NOMO-1 treated with DMSO at 0.1 percent for 48 hours (cell line): ENCODE results near the gene NPTN.
A peak's percentile ranks its signal among the peaks of the same experiment; 100 is the strongest.
"Not testable (repeated sequence)": the region's sequence is repeated elsewhere in the genome, so short reads cannot be mapped to it uniquely, and the experiment has no call there.

Experiments used
- DNase-seq: peaks from one replicate; lab custom pipeline; 2025; ENCODE audit not compliant: unreplicated experiment; lab: John Stamatoyannopoulos, UW

Gene NPTN

GRCh38 chr15:73573572-73573971, 59.6 kb downstream of the NPTN start:
- DNase-seq = no peak

GRCh38 chr15:73573037-73573436, 60.2 kb downstream of the NPTN start:
- no peak for DNase-seq

- no peak for DNase-seq
These were observed 60.9 kb downstream of the NPTN start for GRCh38 chr15:73572296-73572695.

GRCh38 chr15:73571346-73571745, 61.8 kb downstream of the NPTN start:
- no peak for DNase-seq

GRCh38 chr15:73570355-73571032, 62.7 kb downstream of the NPTN start:
- DNase-seq = no peak

- DNase-seq = no peak
These were observed 63.8 kb downstream of the NPTN start for GRCh38 chr15:73569361-73569760.

GRCh38 chr15:73568564-73569280, 64.5 kb downstream of the NPTN start:
- no peak for DNase-seq

GRCh38 chr15:73567020-73567419, 66.2 kb downstream of the NPTN start:
- no peak for DNase-seq

GRCh38 chr15:73564255-73564654, 68.9 kb downstream of the NPTN start:
- peak; percentile 73 for DNase-seq

- DNase-seq = peak; percentile 61
These were observed 72.6 kb downstream of the NPTN start for GRCh38 chr15:73560501-73561117.

- DNase-seq = no peak
These were observed 74.7 kb downstream of the NPTN start for GRCh38 chr15:73558529-73558928.

GRCh38 chr15:73555080-73555479, 78.1 kb downstream of the NPTN start:
- DNase-seq = no peak

- no peak for DNase-seq
These were observed 83.0 kb downstream of the NPTN start for GRCh38 chr15:73550190-73550589.

- not testable (repeated sequence) for DNase-seq
These were observed 84.3 kb downstream of the NPTN start for GRCh38 chr15:73548925-73549324.

GRCh38 chr15:73541479-73541878, 91.7 kb downstream of the NPTN start:
- DNase-seq = no peak

GRCh38 chr15:73540161-73540560, 93.0 kb downstream of the NPTN start:
- peak; percentile 22 for DNase-seq

- no peak for DNase-seq
These were observed 93.7 kb downstream of the NPTN start for GRCh38 chr15:73539212-73540128.

GRCh38 chr15:73538563-73539211, 94.5 kb downstream of the NPTN start:
- no peak for DNase-seq

- DNase-seq = no peak
These were observed 95.1 kb downstream of the NPTN start for GRCh38 chr15:73538123-73538522.

GRCh38 chr15:73530649-73531048, 102.5 kb downstream of the NPTN start:
- DNase-seq = no peak

GRCh38 chr15:73527598-73527997, 105.6 kb downstream of the NPTN start:
- no peak for DNase-seq
